HepG2 (cell line): ENCODE measurements around the gene ARHGEF12.

Source experiments
- CEBPB ChIP-seq: IDR thresholded peaks from 2 replicates; pipeline ENCODE4 v1.6.1; 2011; ENCODE audit warnings: low read depth, low read length, improper control_type of control experiment, borderline replicate concordance
- SNAPC2 ChIP-seq: sonication (generic); formaldehyde crosslinking; IDR thresholded peaks from 2 replicates; pipeline ENCODE4 v1.8.1; 2022; ENCODE audit warnings: mild to moderate bottlenecking, missing genetic modification reagents
- WIZ ChIP-seq: sonication (generic); formaldehyde crosslinking; IDR thresholded peaks from 2 replicates; pipeline ENCODE4 v1.5.1; 2020; ENCODE audit warnings: mild to moderate bottlenecking, missing genetic modification reagents
- ZFP82 ChIP-seq: sonication (generic); formaldehyde crosslinking; IDR thresholded peaks from 2 replicates; pipeline ENCODE4 v1.5.1; 2020; ENCODE audit warnings: mild to moderate bottlenecking, missing genetic modification reagents, borderline replicate concordance
- ZNF644 ChIP-seq: IDR thresholded peaks from 2 replicates; pipeline ENCODE4 v1.6.1; 2016; ENCODE audit warnings: low read depth
- ZNF747 ChIP-seq: sonication (generic); formaldehyde crosslinking; IDR thresholded peaks from 2 replicates; pipeline ENCODE4 v1.8.1; 2023; ENCODE audit warnings: missing genetic modification reagents, mild to moderate bottlenecking, borderline replicate concordance
- TF ChIP-seq, protein P1 (sequence below): sonication (generic); formaldehyde crosslinking; IDR thresholded peaks from 2 replicates; pipeline ENCODE4 v1.4.0; 2020; ENCODE audit warnings: mild to moderate bottlenecking, missing genetic modification reagents
- TF ChIP-seq, protein P2 (sequence below): sonication (generic); formaldehyde crosslinking; IDR thresholded peaks from 2 replicates; pipeline ENCODE4 v1.9.0; 2021; ENCODE audit warnings: mild to moderate bottlenecking, missing genetic modification reagents
- TF ChIP-seq, protein P3 (sequence below): IDR thresholded peaks from 2 replicates; pipeline ENCODE4 v1.6.1; 2016; ENCODE audit warnings: missing genetic modification reagents, missing compliant biosample characterization

DNA sequence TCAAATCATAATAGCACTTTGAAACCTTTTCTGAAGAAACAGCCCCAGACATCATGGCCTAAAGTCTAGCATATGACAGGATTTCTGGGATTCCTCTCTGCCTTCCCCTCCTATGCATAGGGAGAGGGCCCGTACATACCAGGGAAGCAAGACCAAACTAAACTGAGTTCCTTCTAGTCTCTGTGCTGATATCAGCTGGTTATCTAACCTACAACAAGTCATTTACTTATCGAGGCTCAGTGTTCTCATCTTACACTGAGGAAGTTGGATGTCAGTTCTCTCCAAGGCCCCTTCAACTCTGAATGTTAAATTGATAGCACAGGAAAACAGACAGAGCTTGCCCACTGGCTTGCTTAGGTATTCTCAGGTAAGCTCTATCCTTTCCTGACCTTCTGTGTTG, 158.4 kb downstream of the ARHGEF12 start:
- TF ChIP-seq, protein P1, sequence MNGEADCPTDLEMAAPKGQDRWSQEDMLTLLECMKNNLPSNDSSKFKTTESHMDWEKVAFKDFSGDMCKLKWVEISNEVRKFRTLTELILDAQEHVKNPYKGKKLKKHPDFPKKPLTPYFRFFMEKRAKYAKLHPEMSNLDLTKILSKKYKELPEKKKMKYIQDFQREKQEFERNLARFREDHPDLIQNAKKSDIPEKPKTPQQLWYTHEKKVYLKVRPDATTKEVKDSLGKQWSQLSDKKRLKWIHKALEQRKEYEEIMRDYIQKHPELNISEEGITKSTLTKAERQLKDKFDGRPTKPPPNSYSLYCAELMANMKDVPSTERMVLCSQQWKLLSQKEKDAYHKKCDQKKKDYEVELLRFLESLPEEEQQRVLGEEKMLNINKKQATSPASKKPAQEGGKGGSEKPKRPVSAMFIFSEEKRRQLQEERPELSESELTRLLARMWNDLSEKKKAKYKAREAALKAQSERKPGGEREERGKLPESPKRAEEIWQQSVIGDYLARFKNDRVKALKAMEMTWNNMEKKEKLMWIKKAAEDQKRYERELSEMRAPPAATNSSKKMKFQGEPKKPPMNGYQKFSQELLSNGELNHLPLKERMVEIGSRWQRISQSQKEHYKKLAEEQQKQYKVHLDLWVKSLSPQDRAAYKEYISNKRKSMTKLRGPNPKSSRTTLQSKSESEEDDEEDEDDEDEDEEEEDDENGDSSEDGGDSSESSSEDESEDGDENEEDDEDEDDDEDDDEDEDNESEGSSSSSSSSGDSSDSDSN (CRISPR knock-in tag) = no peak
- TF ChIP-seq CEBPB = no peak
- TF ChIP-seq ZFP82 = no peak
- TF ChIP-seq SNAPC2 (CRISPR knock-in tag) = no peak
- TF ChIP-seq, protein P2, sequence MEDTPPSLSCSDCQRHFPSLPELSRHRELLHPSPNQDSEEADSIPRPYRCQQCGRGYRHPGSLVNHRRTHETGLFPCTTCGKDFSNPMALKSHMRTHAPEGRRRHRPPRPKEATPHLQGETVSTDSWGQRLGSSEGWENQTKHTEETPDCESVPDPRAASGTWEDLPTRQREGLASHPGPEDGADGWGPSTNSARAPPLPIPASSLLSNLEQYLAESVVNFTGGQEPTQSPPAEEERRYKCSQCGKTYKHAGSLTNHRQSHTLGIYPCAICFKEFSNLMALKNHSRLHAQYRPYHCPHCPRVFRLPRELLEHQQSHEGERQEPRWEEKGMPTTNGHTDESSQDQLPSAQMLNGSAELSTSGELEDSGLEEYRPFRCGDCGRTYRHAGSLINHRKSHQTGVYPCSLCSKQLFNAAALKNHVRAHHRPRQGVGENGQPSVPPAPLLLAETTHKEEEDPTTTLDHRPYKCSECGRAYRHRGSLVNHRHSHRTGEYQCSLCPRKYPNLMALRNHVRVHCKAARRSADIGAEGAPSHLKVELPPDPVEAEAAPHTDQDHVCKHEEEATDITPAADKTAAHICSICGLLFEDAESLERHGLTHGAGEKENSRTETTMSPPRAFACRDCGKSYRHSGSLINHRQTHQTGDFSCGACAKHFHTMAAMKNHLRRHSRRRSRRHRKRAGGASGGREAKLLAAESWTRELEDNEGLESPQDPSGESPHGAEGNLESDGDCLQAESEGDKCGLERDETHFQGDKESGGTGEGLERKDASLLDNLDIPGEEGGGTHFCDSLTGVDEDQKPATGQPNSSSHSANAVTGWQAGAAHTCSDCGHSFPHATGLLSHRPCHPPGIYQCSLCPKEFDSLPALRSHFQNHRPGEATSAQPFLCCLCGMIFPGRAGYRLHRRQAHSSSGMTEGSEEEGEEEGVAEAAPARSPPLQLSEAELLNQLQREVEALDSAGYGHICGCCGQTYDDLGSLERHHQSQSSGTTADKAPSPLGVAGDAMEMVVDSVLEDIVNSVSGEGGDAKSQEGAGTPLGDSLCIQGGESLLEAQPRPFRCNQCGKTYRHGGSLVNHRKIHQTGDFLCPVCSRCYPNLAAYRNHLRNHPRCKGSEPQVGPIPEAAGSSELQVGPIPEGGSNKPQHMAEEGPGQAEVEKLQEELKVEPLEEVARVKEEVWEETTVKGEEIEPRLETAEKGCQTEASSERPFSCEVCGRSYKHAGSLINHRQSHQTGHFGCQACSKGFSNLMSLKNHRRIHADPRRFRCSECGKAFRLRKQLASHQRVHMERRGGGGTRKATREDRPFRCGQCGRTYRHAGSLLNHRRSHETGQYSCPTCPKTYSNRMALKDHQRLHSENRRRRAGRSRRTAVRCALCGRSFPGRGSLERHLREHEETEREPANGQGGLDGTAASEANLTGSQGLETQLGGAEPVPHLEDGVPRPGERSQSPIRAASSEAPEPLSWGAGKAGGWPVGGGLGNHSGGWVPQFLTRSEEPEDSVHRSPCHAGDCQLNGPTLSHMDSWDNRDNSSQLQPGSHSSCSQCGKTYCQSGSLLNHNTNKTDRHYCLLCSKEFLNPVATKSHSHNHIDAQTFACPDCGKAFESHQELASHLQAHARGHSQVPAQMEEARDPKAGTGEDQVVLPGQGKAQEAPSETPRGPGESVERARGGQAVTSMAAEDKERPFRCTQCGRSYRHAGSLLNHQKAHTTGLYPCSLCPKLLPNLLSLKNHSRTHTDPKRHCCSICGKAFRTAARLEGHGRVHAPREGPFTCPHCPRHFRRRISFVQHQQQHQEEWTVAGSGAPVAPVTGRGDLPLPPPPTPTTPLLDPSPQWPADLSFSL = no peak
- TF ChIP-seq ZNF644 (CRISPR knock-in tag) = no peak
- no peak for TF ChIP-seq ZNF747 (CRISPR knock-in tag)
- TF ChIP-seq, protein P3, sequence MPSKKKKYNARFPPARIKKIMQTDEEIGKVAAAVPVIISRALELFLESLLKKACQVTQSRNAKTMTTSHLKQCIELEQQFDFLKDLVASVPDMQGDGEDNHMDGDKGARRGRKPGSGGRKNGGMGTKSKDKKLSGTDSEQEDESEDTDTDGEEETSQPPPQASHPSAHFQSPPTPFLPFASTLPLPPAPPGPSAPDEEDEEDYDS (CRISPR knock-in tag) = no peak
- TF ChIP-seq WIZ (CRISPR knock-in tag) = no peak
